Activated T-helper 1 cell treated with anti-CD3 and anti-CD28 coated beads, Interleukin-2, amount 50 U/mL, for 16 hours (primary cell): ENCODE measurements around the gene JAKMIP1.

ENCODE experiments used
- DNase-seq, 2 donors: peaks; one replicate each; pipeline ENCODE4 v3.0.0-alpha.2; 2020; ENCODE audit warnings: low read depth in 1 of 2, low spot score in 1 of 2

The JAKMIP1 gene

DNA sequence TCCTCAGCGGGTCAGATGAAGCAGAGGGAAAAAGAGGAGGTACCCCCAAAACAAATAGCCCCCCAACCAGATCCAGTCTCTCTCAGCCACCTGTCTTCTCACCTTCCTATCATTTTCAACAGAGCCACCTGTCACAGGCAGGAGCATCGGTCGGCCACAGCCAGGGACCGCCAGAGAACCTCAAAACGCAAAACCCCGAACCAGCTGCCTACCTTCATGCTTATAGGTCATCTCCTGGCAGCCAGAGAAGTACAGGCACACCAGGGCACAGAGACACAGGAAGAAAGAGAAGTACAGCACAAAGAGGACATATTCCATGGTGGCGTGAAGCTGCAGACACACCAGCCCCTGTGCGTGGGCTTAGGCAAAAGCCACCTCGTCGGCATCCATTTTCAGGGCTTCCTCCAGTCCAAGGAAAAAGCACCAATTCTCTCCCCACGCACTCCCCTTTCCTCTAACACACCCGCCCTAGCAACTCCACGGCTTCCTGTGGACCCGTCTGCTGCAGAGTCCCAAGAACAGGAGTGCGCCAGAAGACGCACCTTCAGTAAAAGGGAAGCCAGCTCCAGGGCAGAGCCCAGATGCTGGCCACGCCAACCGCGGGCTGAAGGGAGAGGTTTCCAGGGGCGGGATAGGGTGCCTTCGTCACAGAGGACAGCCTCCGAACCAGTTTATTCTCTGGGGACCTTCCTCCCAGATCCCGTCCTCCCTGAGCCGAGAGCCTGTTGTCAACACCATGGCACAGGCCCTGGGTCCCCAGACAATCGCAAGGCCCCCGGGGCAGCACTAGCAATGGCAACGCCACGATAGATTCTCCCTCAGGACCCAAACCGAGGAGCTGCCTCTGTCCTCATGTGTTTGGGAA, 130.3 kb downstream of the JAKMIP1 start:
- DNase-seq, result no peak

DNA sequence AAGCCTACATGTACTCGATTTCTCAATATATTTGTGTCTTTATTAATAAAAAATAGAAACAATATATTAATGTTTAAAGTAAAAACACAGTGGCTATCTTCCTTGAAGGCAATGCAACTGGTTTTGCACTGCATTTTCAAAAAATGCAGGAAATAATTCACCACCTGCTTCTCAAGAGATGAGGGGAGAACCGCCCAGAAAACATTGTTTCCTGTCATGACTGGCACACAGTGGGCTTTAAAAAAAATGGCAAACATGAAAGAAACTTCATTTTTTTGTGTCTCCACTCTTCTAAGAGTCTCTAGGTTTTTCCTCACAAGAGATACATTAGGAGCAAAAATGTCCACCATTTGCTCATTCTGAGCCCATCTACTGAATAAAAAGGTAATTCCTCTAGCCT, 131.4 kb downstream of the JAKMIP1 start:
- DNase-seq, result no peak

DNA sequence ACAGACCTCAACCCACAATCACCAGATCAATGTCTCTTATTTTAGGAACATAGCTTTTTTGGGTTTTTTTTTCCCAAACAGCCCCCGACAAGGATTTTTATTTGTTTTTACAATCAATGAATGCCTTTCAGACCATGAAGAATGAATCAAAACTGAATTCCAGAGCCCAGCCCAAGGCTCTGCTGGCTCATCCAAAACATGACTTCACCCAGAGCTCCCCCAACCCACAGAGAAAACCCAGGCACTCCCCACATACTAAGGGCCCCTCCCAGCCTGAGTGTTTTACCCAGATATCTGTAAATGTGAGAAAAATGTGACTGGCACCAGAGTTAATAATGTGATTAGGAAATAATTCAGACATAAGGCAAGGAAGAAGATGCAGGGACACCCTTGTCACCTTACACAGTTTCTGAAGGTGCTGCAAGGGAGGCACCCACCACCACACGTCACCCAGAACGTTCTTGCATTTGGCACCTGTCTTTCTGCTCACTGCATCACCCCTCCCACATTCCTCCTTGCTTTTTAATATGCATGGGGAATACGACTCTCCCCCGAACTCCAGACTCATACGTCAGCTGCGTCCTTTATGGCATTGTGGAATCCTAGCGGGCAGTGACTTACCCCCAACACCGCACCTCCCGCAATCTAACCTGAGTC, 134.3 kb downstream of the JAKMIP1 start:
- DNase-seq, result no peak

DNA sequence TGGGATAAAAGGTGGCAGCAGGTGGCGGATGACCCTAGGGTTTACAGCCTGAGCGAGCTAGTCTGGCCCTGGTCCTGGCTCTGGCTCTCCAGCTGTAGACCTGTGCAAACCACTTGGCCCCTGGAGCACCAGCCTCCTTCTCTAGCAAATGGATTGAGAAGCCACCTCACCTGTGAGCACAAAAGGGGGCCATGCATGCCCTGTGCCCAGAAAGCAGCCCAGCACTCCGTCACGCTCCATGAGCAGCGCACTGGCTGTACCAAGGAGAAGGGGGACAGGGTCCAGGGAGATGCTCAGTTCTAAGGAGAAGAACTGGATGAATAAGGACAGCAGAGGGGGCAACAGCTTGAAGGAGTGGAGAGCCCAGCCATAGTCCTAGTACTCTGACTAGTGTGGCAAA, 135.2 kb downstream of the JAKMIP1 start:
- no peak for DNase-seq

DNA sequence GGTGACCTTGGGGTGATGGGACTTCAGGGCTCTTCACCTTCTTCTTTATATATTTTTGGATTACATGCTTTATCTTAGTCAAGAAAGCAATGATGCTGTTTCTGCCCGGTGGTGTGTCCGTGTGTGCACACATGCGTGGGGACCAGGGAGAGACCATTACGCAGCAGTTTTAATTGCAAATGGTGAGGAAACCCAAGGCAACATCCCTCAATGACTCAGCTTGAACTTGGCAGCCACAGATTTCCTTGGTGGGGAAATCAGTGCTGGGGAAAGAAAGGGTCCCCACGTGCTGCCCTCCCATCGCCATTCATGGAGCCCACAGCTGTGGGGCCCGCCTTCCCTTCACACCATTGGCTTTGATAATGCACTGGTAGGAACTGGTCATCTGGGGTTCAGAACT, 136.0 kb downstream of the JAKMIP1 start:
- DNase-seq, result no peak

- no peak for DNase-seq
Measured at GRCh38 chr4:6063684-6064083, 136.7 kb downstream of the JAKMIP1 start.

GRCh38 chr4:6062133-6062532, 138.2 kb downstream of the JAKMIP1 start:
- DNase-seq, result no peak

DNA sequence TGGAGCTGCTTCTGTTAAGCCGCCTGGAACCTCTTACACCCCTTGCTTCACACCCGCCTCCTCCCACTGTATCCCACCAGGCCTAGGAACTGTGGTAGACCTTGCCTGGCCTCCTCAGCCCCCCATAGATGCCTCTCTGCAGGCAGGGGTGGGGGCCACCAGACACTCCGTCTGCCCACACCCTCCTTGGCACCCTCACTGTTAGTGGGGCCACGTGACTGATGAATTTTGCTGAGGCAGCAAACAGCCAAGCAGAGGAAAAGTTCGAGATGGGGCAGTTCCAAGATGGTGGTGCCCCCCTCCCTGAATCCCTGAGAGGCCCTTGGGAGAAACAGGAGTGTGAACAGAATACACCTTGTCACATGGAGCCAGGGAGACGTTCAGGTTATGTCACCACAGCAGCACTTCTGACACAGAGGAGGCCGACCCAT, 141.0 kb downstream of the JAKMIP1 start:
- no peak for DNase-seq

GRCh38 chr4:6058531-6059374, 141.6 kb downstream of the JAKMIP1 start:
- no peak for DNase-seq

GRCh38 chr4:6056976-6057766, 143.2 kb downstream of the JAKMIP1 start:
- DNase-seq, result no peak

DNA sequence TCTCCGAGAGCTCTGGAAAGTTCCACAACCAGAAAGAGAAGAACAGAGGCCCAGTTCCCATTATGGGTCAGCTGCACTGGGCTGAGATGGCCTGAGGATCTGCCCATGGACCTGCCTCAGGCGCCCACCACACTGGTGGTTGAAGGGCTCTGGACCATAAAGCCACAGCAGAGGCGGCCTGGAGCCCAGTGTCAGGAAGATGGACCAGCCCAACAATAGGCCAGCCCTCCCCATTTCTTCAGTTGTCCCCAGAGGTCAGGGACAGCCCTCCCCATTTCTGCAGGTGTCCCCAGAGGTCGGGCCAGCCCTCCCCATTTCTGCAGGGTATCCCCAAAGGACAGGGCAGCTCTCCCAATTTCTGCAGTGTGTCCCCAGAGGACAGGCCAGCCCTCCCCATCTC, 144.9 kb downstream of the JAKMIP1 start:
- no peak for DNase-seq

- no peak for DNase-seq
Measured at GRCh38 chr4:6055030-6055429, 145.3 kb downstream of the JAKMIP1 start.

GRCh38 chr4:6054162-6054922, 146.0 kb downstream of the JAKMIP1 start:
- no peak for DNase-seq

- no peak for DNase-seq
Measured at GRCh38 chr4:6052679-6053078, 147.7 kb downstream of the JAKMIP1 start.

- no peak for DNase-seq
Measured at GRCh38 chr4:6050551-6050950, 149.8 kb downstream of the JAKMIP1 start.

GRCh38 chr4:6049985-6050384, 150.4 kb downstream of the JAKMIP1 start:
- DNase-seq, result no peak

- DNase-seq, result no peak
Measured at GRCh38 chr4:6049278-6049677, 151.1 kb downstream of the JAKMIP1 start.

GRCh38 chr4:6048537-6048936, 151.8 kb downstream of the JAKMIP1 start:
- DNase-seq, result no peak

DNA sequence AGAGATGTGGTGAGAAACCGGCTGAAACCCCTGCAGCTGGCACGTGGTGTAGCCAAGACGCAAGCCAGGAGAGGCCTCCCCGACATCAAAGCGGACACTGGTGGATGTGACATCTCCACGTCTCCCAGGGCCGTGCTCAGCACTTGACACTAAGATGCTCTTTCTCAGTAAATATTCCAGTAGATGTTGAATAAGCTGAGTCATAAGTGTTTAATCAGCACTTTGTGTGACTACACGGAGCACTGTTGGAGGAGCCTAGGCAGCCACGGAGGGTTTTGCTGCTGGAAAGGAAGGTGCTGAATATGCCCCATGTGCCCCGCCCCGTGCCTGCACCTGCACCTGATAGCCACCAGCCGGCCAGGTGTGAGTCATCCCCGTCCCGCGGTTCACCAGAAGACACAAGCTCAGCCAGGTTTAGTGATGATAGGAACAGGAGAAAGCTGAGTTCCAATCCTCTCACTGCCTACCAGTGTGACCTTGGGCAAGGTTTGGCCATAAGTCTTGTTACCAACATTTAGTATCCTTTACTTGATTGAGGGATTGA, 153.1 kb downstream of the JAKMIP1 start:
- no peak for DNase-seq
